HT1080 (cell line): ENCODE results near the gene SLC26A11. TPM values are rescaled to one million over a fixed set of nuclear protein-coding genes. Genes with fewer than 3 reads are reported as not detected.
"Not testable (repeated sequence)": the region's sequence is repeated elsewhere in the genome, so short reads cannot be mapped to it uniquely, and the experiment has no call there.

Experiments
- DNase-seq: peaks from one replicate; pipeline ENCODE4 v3.0.0-alpha.2; 2015; ENCODE audit warnings: low read depth
- total RNA-seq: library from RNA; depleted of rRNA; stranded (reverse); fragments of >200 nt; shearing (Covaris generic); gene quantifications from 2 replicates; pipeline ENCODE4 v1.2.3, GENCODE V29; 2014

The SLC26A11 gene
- total RNA-seq, 1 experiment from 2014 or later, result 4.0 TPM

DNA sequence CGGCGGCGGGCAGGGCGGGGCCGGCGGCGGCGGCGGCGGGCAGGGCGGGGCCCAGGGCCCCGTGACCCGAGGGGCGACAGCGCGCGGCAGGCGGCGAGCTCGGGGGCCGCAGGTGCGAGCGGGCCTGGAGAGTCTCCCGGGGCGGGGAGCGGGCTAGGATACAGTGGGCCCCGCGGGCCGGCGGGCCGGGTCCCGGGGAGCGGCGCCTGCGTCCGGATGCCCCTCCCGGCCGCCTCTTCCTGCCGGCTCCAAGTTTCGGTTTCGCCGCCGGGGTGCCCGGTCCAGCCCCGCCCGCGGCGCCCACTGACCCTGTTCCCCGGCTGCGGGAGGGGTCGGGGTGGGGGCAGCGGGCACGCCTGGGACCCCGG, 40.5 kb downstream of the SLC26A11 start, which contains the start of gene RNF213:
Gene RNF213 (plus strand): TSS at position 62 of the 368 bp plus-strand sequence. CDS start 2,830 bp downstream, outside the sequence.
- no peak for DNase-seq

DNA sequence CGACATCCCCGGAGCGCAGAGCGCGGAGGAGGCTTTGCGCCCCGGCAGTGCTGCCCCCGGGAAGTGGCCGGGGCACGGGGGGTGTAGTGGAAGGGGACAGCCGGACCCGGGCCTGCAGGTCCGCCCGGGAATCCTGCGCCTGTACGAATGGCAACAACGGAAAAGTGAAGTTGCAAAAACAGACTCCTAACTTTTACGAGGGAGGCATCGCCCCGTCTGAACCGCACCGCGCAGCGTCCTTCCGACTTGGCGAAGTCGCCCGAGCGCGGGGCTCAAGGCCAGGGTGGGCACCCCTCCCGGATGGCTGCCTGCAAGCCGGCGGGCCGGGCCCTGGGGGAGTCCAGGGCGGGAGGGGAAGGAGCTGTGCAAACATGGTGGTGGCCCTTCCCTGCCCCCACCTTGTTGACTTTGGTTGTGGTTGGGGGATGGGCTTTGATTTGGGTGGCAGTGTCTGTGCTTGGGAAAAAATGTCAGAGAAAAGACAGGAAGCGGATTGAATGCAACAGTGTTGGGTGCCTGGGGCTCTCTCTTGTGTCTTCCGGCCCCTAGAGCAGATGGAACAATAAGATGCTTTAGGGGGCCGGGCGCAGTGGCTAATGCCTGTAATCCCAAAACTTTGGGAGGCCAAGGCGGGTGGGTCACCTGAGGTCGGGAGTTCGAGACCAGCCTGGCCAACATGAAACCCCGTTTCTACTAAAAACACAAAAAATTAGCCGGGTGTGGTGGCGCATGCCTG, 41.1 kb downstream of the SLC26A11 start:
- DNase-seq, result peak; percentile 71

DNA sequence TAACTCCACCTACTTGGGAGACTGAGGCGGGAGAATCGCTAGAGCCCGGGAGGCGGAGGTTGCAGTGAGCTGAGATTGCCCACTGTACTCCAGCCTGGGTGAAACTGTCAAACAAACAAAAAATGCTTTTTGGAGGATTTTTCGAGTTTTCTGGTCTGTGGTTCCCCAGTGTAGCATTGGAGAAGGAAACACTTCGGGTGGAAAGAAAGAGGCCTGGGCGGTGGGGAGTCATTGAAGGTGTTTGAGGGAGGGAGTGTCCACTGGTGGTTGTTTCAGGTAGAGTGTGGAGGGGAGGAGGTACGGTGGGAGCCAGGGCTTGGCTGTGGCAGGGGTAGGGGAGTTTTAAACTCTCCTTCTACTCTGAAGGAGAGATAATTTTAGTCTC, 41.7 kb downstream of the SLC26A11 start:
- no peak for DNase-seq

DNA sequence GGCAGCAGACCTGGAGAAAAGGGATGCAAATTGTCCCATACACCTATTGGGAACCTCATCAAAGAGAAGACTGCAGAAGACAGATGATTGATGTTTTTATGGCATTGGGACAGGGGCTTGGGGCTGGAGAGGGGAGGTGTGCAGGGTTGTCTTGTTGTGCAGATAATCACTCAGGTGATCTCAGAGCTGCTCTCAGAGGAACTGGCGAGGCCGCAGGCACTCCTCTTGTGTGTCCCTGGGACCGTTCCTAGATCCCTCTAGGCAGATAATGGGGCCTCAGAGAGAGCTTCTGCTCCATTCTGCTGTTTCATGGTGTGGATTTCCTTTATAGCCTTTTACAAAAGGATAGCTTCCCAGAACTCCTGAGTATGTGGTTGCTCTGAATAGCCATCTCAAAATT, 42.1 kb downstream of the SLC26A11 start:
- DNase-seq, result no peak

DNA sequence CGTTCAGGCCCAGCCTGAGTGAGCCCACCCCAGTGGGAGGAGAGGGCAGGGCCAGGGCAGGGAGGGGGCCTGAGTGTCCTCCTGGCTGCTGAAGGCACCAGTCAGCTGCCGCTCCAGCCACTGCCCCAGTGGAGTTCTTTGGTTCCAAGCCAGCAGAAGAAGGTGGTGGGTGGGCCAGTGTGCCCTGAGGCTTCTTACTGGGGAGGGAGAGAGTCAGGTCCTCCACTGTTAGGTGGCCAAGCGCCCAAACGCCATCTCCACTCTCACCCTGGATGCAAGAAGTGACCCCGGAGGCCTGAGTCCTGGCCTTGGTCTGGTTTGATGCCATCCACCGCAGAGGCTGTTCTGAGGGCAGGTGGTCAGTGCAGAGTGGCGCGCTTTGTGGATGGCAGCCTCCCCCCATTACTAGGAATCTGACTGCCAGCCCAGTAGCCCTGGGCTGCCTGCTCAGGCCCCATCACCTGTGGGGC, 42.6 kb downstream of the SLC26A11 start:
- no peak for DNase-seq

DNA sequence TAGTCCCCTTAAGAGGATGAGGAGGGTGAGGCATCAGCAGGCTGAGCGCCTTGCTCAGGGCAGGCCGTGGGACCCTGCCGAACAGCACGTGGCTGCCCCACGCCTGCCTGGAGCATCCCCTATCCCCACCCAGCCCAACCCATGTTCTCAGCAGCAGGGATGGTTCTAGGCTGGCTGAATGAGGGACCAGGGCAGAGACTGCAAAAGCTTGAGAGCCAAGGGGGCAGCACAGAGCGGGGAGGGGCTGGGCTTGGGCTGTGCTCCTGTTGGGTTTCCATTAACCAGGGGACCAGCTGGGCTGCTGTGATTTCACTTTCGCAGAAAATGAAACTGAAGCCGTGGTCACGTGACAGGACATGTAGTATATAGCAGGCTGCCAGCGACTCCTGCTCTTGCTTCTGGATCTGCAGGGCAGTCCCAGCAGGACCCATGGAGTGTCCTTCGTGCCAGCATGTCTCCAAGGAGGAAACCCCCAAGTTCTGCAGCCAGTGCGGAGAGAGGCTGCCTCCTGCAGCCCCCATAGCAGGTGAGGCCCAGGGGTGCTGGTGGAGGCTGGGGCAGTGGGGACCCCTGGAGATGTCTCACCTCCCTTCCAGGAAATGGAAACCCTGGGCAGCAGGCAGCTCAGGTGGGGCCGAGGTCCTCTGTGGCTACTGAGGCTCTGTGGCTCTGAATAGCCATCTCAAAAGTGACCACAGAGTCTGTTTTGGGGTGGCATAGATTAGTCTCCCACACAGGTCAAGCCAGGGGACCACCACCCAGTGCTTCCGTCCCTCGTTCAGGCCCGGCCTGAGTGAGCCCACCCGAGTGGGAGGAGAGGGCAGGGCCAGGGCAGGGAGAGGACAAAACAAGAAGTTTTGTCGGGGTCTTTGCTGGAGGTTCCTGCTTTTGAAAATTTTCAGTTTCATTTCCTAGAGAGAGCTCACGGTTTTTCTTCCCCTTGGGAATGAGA, 43.3 kb downstream of the SLC26A11 start:
- no peak for DNase-seq

DNA sequence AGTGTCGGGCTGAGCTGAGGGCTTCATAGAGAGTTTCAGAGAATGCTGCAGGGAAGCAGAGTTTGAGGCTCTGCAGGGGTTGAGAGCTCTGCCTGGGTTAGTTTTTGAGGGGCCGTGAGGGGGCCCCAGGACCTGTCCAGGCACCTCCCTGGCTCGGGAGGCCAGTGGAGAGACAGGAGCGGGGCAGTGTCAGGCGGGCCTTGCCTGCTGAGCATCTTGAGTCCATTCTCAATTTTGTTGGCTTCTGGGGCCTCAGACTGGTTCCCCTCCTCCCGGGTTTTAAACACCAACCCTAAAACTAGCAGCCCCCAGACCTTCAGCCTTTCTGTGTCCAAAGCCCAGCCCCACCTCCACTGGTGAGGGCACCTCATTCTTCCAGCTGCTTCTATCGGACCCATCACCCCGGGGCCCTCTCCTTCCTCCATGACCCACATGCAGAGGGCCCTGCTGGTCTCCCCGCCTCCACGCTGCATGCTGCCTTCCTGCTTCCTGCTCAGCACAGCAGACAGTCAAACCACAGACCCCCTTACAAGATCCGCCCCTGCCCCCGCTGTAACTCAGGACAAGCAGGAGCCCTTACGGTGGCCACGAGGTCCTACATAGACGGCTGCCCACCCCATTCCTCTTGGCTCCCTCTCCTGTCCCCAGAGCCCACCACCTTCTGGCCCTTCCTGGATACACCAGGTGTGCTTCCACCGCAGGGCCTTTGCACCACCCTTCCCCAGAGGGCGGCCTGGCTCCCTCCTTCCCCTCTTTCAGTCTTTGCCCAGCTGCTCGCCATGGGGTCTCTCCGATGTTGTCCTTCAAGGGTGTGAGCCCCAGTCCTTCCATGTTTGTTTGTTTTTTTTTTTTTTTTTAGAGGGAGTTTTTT, 44.2 kb downstream of the SLC26A11 start:
- DNase-seq, result no peak

DNA sequence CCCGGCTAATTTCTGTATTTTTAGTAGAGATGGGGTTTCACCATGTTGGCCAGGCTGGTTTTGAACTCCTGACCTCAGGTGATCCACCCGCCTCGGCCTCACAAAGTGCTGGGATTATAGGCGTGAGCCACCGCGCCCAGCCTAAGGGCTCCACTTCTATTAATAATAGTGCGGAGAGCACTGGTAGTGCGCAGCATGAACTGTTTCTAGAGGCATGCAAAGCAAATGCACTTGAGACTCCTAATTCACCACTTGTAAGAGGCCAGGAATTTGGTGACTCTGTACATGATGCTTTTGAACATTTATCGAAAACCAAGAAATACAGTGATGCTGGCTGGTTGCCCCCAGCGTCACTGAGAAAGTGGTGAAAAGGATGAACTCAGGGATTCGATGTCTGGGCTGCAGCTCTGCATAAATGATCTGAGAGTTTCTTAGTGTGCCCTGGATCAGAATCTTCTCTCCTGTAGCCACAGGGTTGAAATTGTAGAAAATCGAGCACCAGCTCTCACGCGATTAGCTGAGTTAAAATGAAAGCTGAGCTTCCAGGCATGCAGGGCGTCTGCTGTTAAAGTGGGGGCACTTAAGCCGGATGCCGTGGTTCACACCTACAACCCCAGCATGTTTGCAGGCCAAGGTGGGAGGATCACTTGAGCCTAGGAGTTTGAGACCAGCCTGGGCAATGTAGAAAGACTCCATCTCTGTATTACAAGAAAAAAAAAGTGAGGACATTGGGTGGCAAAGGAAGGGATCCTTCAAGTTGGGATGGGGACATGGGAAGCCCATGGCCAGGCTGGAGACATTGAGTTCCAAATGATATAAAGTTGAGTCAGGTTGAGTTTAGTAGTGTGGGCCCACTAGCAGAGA, 45.2 kb downstream of the SLC26A11 start:
- no peak for DNase-seq

DNA sequence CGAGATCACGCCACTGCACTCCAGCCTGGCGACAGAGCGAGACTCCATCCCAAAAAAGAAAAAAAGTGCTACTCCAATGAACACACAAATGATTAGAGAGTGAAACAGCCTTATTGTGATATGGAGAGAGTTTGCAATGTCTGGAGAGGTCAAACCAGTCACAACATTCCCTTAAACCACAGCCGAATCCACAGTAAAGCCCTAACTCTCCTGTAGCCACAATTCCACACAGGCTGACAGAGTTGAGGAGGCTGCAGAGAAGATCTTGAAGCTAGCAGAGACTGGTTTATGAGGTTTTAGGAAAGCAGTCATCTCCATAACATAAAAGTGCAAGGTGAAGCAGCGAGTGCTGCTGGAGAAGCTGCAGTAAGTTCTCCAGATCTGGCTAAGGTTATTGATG, 47.2 kb downstream of the SLC26A11 start:
- DNase-seq, result no peak

DNA sequence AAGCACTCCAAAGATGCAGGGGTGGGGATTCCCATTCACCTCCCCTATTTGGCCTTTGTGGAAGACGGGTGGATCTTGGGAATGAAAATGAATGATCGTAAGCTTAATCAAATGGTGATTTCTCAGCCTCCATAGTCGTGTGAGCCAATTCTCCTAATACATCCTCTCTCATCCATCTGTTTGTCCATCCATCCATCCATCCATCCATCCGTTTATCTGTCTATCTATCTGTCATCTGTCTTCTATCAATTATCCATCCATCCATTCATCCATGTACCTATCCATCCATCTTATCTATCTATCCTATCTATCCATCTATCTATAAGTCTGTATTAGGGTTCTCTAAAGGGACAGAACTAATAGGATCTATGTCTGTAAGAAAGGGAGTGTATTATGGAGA, 48.2 kb downstream of the SLC26A11 start:
- DNase-seq, result no peak

DNA sequence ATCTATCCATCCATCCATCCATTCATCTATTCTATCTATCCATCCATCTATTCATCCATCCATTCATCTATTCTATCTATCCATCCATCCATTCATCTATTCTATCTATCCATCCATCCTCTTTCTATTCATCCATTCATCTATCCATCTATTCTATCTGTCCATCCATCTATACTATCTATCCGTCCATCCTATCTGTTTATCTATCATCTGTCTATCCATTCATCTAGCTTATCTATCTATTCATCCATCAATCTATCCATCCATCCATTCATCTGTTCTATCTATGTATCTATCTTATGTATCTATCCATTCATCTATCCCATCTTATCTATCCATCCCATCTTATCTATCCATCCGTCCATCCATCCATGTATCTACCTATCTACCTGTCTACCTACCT, 49.2 kb downstream of the SLC26A11 start:
- no peak for DNase-seq

DNA sequence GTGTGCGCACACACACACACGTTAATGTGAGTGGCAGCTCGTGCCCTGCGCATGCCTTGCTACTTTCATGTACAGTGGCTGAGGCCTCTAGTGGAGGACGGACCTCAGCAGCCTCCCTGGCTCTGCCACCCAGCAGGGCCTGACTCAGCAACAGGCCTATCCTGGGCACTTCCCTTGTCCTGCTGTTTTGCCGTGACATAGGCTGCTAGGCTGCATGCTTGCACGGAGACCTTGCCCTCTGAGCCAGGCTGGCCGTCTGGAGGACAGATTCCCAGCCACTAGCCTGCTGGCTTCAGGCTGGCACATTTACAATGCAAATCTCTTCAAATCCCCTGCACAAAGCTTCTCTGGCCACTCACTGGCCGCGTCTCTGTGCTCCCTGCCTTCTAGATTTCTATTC, 49.9 kb downstream of the SLC26A11 start:
- DNase-seq, result no peak

DNA sequence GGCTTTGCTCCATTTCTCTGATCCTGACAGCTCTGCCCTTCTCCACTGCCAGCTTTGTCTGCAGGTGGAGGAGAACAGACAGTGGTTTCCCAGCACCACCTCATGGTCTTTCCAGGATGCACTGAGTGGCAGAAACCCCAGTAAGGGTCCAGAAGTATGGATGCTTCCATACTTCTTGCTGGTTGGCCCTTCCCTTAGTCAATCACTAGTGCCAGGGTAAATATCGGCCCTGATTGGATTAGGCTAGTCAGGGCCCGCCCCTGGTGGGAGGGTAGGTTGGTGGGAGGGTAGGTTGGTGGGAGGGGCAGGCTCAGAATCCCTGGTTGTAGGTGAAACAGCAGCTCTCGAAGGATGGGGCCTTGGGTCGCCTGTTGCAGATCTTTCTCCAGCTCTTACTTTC, 50.6 kb downstream of the SLC26A11 start:
- no peak for DNase-seq

DNA sequence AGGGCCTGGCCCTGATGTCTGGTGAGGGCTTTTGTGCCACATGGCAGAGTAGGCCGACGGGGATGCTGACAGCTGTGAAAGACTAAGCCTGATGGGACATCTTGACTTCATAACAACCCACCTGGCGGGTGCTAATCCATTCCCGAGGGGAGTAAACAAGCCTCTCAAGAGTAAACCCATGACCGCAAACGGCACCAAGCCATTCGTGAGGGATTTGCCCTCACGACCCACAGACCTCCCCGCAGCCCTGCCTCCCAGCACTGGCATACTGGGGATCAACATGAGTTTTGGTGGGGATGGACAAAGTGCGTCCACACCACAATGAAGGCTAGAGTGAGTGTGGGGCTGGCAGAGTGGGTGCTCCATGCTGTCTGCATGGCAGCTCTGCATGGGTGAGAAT, 52.1 kb downstream of the SLC26A11 start:
- DNase-seq, result no peak

DNA sequence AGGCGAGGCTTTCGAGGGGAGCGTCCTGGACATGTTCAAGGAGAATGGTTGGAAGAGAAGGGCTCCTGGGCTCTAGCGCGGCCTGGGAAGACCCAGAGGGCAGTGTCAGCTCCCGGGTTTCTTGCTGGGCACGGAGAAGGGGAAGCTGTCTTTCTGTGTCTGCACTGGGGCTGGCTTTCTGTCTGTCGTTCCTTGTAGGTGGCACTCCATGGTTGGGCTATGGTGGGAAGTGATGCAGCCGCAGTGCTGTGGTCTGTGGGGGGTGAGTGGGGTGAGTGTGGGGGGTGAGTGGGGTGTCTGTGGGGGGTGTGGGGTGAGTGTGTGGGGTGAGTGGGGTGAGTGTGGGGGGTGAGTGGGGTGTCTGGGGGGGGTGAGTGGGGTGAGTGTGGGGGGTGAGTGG, 54.1 kb downstream of the SLC26A11 start:
- DNase-seq, result no peak

DNA sequence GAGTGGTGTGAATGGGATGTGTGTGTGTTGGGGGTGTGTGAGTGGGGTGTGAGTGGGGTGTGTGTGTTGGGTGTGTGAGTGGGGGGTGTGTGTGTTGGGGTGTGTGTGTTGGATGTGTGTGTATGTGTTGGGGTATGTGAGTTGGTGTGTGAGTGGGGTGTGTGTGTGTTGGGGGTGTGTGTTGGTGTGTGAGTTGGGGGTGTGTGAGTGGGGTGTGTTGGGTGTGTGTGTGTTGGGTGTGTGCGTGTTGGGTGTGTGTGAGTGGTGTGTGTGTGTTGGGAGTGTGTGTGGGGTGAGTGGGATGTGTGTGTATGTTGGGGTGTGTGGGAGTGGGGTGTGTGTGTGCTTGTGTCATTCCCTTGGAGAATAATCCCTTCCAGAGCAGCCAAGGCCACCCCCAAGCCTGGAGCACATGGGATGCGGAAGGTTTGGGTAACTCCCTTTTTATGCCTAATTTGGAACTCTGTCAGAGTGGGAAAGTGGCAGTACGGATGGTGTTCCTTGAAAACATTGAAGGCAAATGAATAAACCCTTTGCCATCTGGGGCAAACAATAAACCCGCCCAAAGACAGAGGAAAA, 54.7 kb downstream of the SLC26A11 start:
- no peak for DNase-seq

DNA sequence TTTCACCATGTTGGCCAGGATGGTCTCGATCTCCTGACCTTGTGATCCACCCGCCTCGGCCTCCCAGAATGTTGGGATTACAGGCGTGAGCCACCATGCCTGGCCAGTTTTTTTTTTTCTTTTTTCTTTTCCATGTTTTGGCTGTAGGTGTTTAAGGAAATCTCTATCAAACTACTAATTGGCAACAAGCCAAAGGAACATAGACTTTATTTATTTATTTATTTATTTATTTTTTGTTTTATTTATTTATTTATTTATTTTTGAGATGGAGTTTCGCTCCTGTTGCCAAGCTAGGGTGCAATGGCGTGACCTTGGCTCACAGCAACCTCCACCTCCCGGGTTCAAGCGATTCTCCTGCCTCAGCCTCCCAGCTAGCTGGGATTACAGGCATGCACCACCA, 55.6 kb downstream of the SLC26A11 start:
- DNase-seq, result not testable (repeated sequence)

DNA sequence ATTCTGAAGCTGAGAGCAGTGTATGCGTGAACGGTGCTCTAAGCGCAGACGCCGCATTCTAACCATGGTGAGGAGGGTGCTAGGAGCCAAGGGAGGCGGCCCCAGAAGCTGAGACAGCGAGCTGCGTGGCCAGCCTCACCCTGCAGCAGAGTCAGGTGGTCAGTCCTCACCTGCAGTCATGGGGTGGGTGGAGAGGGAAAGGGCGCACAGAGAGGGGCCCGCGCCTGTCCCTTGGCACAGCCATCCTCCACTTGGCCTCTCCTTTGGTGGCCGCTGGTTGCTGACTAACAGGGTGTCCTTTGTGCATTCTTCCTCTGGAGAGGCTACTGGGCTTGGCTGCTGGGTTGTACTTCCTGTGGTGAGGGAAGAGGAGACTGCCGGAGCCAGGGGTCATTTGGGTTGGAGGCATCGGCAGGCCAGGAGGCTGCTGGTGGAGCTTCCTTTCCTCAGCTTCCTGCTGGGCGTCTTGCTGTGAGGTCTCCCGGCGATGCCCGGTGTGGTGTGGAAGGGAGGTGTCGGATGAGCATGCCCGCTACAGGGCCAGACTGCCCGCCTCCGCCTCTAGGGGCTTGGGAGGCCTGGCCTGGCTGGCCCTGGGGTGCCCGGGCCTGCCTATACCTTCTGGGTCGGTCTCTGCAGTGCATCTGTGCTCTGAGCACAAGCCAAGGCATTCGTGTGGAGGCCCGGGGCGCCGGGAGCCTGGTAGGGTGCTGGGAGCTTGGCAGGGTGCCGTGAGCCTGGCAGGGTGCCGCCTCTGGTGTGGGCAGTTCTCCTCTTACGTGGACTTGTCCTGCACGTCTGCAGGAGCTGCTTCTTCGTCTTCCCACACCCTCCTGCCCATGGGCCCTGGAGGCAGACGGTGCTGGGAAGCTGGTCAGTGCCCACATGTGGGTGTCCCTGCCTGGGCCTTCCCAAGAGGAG, 57.8 kb downstream of the SLC26A11 start:
- no peak for DNase-seq

DNA sequence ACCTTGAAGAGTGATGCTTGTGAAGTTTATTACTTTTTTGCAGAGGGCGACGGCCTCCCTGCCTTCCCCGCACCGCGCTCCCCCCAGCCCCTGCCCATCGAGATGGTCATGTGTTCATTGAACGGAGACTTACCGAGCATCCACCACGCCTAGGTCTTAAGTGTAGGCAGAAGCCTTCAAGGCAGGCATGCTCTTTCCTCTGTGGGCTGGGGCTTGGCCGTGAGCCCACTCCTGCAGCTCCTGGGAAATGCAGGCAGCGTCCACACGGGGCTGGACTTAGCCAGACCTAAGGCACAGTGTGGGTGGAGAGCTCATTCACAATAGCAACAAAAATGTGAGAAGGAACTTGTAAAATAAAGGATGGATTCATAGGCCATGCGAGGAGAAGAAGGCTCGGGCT, 59.7 kb downstream of the SLC26A11 start:
- DNase-seq, result no peak
